Stimulated activated CD4-positive, alpha-beta T cell treated with anti-CD3 and anti-CD28 coated beads, Interleukin-15, amount 100 ng/mL, for 48 hours (primary cell): ENCODE measurements around the gene RARRES1.
"Not testable (repeated sequence)": the region's sequence is repeated elsewhere in the genome, so short reads cannot be mapped to it uniquely, and the experiment has no call there.

Experiments
- DNase-seq, 2 donors: peaks; one replicate each; pipeline ENCODE4 v3.0.0-alpha.2; 2020; ENCODE audit warnings: low read depth in 2 of 2

Gene RARRES1

DNA sequence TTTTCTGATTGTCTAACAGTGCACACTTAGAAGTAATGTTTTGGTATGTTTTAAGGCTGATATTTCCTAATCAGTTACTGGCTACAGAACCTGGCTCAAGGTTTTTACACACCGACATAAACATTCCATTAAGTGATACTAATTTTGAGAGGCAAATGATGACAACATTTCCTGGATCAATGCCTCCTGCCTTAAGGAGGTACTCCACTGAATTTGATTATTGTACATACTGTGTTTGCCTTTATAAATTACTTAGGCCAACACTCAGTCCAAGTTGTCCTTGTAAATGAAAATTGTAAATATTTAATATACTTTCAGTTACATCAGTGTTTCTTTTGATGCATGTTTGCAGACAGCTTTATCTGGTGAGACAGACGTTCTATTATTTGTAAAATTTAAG lies 35.6 kb downstream of the RARRES1 start:
- no peak for DNase-seq

DNA sequence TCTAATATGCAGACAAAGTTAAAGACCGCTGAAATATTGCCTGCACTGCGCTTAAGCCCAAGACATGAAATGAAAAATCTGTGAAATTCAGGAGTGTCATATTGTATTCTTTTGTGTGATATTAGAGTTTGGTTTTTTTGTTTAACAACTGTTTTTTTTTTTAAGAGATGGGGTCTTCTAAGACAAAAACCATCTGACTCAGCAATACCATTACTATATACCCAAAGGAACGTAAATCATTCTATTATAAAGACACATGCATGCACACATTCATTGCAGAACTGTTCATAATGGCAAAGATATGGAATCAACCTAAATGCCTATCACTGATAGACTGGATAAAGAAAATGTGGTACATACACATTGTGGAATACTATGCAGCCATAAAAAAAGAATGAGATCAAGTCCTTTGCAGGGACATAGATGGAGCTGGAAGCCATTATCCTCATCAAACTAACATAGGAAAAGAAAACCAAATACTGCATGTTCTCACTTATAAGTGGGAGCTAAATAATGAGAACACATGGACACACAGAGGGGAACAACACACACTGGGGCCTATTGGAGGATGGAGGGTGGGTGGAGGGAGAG lies 38.3 kb downstream of the RARRES1 start:
- not testable (repeated sequence) for DNase-seq

DNA sequence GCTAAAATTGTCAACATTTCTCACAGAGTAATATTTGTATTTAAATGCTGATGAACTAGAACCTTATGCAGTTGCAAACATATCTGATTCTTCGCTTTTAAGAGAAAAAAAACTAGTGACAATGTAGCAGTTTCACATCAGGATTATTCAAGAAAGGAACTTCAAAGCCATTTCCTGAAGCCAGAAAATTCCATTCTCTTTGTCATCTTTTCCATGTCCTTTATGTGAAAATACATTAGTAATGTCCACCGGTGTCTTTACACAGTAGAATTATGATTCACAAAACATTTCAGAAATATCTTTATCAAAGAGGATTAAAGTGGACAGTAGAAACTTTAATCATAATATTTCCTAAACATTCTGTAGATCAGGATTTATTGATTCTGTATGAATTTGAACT lies 47.1 kb downstream of the RARRES1 start:
- DNase-seq = no peak

DNA sequence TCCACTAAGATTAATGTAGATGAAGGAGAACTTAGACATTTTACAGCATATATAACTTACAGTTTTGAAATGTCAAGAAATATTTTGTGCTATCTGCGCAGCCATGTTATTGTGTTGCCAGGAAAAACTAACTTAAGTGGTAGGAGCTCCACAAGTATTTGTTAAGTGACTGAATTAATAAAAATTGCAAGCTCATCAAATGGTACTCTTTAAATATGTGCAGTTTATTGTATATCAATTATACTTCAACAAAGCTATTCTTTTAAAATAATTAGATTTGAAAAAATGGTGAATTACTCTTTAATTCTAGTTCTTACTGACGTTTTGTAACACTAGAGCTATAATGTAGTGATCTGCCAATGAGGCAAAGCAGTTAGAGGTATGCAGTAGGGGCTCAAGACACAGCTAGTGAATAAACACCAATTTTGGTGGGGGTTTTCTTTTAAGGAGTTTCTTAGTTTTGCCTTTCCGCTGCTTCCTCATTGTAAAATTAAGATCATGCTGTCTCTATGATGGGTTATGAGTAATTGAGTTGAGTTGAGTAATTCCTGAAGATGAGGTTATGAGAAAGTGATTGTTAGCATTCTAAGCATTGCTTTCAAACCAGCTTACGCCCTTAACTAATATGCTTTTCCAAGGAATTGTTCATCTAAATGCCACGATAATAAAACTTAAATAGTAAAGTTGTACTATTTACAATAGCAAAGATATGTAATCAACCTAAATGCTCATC lies 48.9 kb downstream of the RARRES1 start:
- no peak for DNase-seq

DNA sequence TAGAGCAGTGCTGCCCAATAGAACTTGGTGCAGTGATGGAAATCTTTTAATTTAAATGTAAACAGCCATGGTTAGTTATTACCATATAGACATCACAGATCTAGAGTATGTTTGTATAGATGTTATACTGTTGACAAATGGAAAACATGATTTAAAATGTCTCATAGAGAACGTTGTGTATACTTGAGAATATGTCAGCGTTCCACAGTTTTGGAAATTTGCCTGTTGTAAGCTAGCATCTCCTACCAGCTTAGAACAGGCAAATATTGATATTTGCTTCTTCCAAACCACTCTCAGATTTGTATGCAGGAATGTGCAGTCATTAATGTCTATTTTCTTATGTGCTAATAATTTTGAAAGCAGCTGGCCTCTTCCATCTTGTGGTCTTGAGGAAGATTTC lies 51.4 kb downstream of the RARRES1 start:
- no peak for DNase-seq

DNA sequence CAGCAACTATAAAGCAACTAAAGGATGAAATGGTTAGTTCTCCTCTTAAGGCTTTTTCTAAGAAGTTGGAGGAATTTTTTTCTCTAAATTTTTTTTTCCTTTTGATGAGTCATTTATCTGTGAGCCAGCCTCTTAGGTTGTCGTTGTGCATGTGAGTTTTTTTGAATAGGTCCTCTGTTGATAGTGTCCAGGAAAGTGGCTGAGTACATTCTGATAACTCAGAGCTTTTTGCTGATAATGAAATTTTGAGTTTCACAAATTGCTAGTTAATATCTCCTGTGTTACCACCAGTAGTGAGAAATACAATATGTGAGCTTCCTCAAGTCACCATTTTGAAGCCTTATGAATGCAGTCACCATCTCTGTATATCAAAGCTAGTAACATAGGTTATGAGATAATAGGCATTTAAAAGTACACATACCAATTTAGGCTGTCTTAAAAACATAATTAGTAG lies 52.7 kb downstream of the RARRES1 start:
- no peak for DNase-seq

GRCh38 chr3:158678687-158679086 lies 53.6 kb downstream of the RARRES1 start:
- DNase-seq = no peak

GRCh38 chr3:158672215-158673176 lies 59.8 kb downstream of the RARRES1 start, which contains the start of gene LXN:
Gene LXN, minus strand, starts transcription at chr3:158672648. Its CDS starts 170 bp downstream, at chr3:158672478.
- peak; percentile 71 to 78 for DNase-seq

DNA sequence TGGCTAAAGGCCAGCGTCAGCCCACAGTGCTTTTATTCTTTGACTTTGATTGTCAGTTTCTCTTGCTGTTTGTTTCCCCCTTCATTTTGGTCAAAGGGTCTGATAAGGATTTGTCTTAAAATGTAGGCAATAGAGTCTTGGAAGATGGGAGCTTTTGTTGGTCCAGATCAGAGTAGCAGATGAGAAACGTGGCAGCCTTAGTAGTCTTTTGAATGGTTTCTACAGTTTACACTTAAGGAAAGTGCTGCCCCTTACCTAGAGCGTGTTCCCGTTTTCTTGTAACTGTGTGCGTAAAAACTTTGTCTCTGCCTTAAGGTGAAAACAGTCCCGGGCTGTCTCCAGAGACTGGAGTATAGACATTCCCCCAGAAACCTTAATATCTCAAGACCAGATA lies 60.4 kb downstream of the RARRES1 start:
- DNase-seq = no peak

DNA sequence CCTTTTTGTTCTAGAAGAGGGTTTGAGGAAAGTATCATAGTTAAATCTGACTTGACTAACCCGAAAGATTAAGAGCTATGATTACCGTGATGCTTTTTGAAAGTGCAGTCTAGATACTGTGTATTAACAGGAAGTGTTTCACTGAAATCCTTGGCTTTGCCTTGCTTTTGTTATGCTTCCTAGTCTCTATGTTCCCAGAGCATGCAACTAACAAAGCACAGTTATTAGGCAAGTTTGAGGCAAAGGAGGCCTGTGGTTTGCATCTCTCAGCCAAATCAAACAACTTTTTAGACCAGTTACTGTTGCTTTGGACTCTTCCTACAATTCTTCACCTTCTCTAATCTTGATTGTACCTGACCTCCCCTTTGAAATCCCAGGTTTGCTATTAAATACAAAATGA lies 63.8 kb downstream of the RARRES1 start:
- no peak for DNase-seq

GRCh38 chr3:158666416-158666815 lies 65.8 kb downstream of the RARRES1 start:
- DNase-seq = no peak

GRCh38 chr3:158663832-158664231 lies 68.4 kb downstream of the RARRES1 start:
- no peak for DNase-seq

GRCh38 chr3:158663246-158663645 lies 69.0 kb downstream of the RARRES1 start:
- no peak for DNase-seq

- no peak for DNase-seq
Observed at GRCh38 chr3:158660711-158661110, 71.5 kb downstream of the RARRES1 start.

DNA sequence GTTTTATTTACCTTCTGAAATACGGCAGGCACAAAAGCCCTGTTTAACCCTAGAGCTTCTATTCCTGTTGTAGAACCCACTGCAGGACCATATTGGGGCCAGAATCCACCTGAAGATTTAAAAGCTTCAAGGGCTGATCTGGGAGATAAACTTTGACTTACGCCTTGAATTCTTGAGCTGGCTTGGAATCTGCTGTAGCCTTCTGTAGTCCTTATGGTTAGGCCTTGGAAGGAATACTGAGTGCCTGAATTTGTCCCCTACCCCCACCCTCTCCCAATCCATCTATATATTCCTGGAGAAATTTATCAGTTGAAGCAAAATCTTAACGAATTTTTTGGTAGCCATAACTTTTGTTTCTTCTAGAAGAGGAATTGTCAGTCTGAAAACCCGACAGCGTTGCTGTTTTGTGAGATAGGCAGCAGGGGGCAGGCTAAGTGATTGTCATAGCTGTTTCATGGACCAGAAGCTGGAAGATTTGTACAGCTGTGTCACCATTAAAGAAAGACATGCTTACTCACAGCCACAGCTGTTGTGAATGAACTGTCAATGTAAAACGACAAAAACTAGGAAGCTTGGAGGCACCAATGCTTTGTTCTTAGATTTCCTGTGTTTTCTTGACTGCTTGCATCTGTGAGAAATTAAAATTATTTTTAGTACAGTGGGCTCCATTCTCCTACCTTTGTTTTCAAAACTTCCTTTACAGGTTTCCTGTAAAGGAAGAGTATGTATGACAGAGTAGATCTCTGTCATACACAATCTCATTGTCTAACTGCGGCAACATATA lies 72.6 kb downstream of the RARRES1 start:
- peak; percentile 26 to 38 for DNase-seq

- no peak for DNase-seq
Observed at GRCh38 chr3:158658889-158659288, 73.4 kb downstream of the RARRES1 start.

DNA sequence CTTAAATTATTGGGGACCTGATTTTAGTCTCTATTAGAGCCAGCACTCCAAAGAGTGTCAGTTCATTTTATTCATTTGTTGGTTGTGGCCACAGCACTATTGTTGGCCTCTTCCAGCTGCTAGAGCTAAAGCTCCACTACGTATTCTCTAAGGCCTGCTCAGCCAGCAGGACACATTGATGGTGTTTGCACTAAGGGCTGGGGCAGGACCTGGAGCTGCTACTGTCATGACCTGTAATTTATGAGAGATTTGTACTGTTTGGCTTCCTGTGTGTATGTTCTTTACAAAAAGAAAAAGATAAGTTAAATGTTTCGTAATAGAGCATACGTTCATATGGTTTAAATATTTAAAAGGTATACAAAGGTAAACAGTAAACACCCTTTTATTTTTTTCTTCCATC lies 79.8 kb downstream of the RARRES1 start:
- no peak for DNase-seq

- no peak for DNase-seq
Observed at GRCh38 chr3:158651192-158651591, 81.1 kb downstream of the RARRES1 start.

- no peak for DNase-seq
Observed at GRCh38 chr3:158649791-158650190, 82.5 kb downstream of the RARRES1 start.
